ENCODE results near the gene MAZ. TPM values are rescaled to one million over a fixed set of nuclear protein-coding genes. Genes with fewer than 3 reads are reported as not detected.

Gene MAZ
- total and polyA plus RNA-seq, 2 of the 8 experiments (the other 6 are each of a cell fraction or from before 2014, with no cell fraction given): 219 to 380 TPM

- TF ChIP-seq, protein P1, sequence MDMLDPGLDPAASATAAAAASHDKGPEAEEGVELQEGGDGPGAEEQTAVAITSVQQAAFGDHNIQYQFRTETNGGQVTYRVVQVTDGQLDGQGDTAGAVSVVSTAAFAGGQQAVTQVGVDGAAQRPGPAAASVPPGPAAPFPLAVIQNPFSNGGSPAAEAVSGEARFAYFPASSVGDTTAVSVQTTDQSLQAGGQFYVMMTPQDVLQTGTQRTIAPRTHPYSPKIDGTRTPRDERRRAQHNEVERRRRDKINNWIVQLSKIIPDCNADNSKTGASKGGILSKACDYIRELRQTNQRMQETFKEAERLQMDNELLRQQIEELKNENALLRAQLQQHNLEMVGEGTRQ (IDR thresholded peaks at IDR 0.05; ENCODE audit: low read length): no peak
- TF ChIP-seq EZH2 (IDR thresholded peaks at IDR 0.05; ENCODE audit: low read depth, low read length, severe bottlenecking): no peak
These were observed 13.2 kb downstream of the MAZ start (continued) for GRCh38 chr16:29819506-29819905.

Measured in H1 (cell line).